ENCODE measurements around the gene ZMIZ1. TPM values are rescaled to one million over a fixed set of nuclear protein-coding genes. Genes with fewer than 3 reads are reported as not detected.

Gene ZMIZ1
- total RNA-seq, 1 donor from 2014 or later = 46.2 TPM

GRCh38 chr10:79147796-79148451 lies 79.2 kb downstream of the ZMIZ1 start:
- Mint-ChIP-seq H3K27ac (ENCODE audit: unreplicated experiment) (peak overlapping the region; percentile 15), H3K9me3 (ENCODE audit: low read depth) (no peaks in the 10 kb centered on the region), H3K4me3 (ENCODE audit: unreplicated experiment) (no peak overlapping the region), H3K4me1 (ENCODE audit: low read depth) (peaks cover 80% of the 10 kb centered on the region), H3K36me3 (ENCODE audit: low read depth) (peaks cover 5% of the 10 kb centered on the region), H3K27me3 (ENCODE audit: low read depth) (no peaks in the 10 kb centered on the region)
- no peak for TF ChIP-seq CTCF (IDR thresholded peaks at IDR 0.05)
- no peak for DNase-seq (ENCODE audit: low spot score)

- Mint-ChIP-seq H3K27ac (ENCODE audit: unreplicated experiment) (peak overlapping the region; percentile 83), H3K9me3 (ENCODE audit: low read depth) (no peaks in the 10 kb centered on the region), H3K36me3 (ENCODE audit: low read depth) (peaks cover 3% of the 10 kb centered on the region), H3K4me1 (ENCODE audit: low read depth) (peaks cover 84% of the 10 kb centered on the region), H3K27me3 (ENCODE audit: low read depth) (no peaks in the 10 kb centered on the region), H3K4me3 (ENCODE audit: unreplicated experiment) (no peak overlapping the region)
- DNase-seq (ENCODE audit: low spot score) = no peak
- no peak for TF ChIP-seq CTCF (IDR thresholded peaks at IDR 0.05)
These were observed 79.9 kb downstream of the ZMIZ1 start for GRCh38 chr10:79148452-79149344.

- Mint-ChIP-seq H3K27me3 (ENCODE audit: low read depth) (no peaks in the 10 kb centered on the region), H3K4me1 (ENCODE audit: low read depth) (peaks cover 83% of the 10 kb centered on the region), H3K36me3 (ENCODE audit: low read depth) (peaks cover 3% of the 10 kb centered on the region), H3K9me3 (ENCODE audit: low read depth) (no peaks in the 10 kb centered on the region), H3K27ac (ENCODE audit: unreplicated experiment) (peak overlapping the region; percentile 83), H3K4me3 (ENCODE audit: unreplicated experiment) (no peak overlapping the region)
- no peak for TF ChIP-seq CTCF (IDR thresholded peaks at IDR 0.05)
- no peak for DNase-seq (ENCODE audit: low spot score)
These were observed 80.5 kb downstream of the ZMIZ1 start for GRCh38 chr10:79149345-79149661.

- Mint-ChIP-seq H3K27ac (ENCODE audit: unreplicated experiment) (peak overlapping the region; percentile 98), H3K9me3 (ENCODE audit: low read depth) (no peaks in the 10 kb centered on the region), H3K4me1 (ENCODE audit: low read depth) (peaks cover 81% of the 10 kb centered on the region), H3K27me3 (ENCODE audit: low read depth) (no peaks in the 10 kb centered on the region), H3K4me3 (ENCODE audit: unreplicated experiment) (peak overlapping the region; percentile 38), H3K36me3 (ENCODE audit: low read depth) (no peaks in the 10 kb centered on the region)
- TF ChIP-seq CTCF (IDR thresholded peaks at IDR 0.05) = no peak
- DNase-seq (ENCODE audit: low spot score) = no peak
These were observed 81.1 kb downstream of the ZMIZ1 start for GRCh38 chr10:79149662-79150443.

GRCh38 chr10:79150444-79150754 lies 81.6 kb downstream of the ZMIZ1 start:
- no peak for DNase-seq (ENCODE audit: low spot score)
- Mint-ChIP-seq H3K4me3 (ENCODE audit: unreplicated experiment) (peak overlapping the region; percentile 38), H3K9me3 (ENCODE audit: low read depth) (no peaks in the 10 kb centered on the region), H3K4me1 (ENCODE audit: low read depth) (peaks cover 81% of the 10 kb centered on the region), H3K27ac (ENCODE audit: unreplicated experiment) (peak overlapping the region; percentile 98), H3K27me3 (ENCODE audit: low read depth) (no peaks in the 10 kb centered on the region), H3K36me3 (ENCODE audit: low read depth) (peaks cover 1% of the 10 kb centered on the region)
- no peak for TF ChIP-seq CTCF (IDR thresholded peaks at IDR 0.05)
